WTC11 (cell line): ENCODE data around the gene CFAP161.

Source experiments
- CREB1 ChIP-seq: sonication (generic); formaldehyde crosslinking; IDR thresholded peaks from 2 replicates; pipeline ENCODE4 v1.8.0; 2023; ENCODE audit warnings: mild to moderate bottlenecking, missing genetic modification reagents
- CREM ChIP-seq: sonication (generic); formaldehyde crosslinking; IDR thresholded peaks from 2 replicates; pipeline ENCODE4 v1.8.1; 2022; ENCODE audit warnings: mild to moderate bottlenecking, missing genetic modification reagents, moderate library complexity
- JUN ChIP-seq: sonication (generic); formaldehyde crosslinking; IDR thresholded peaks from 2 replicates; pipeline ENCODE4 v1.8.0; 2023; ENCODE audit warnings: mild to moderate bottlenecking, missing genetic modification reagents
- KAT7 ChIP-seq: sonication (generic); formaldehyde crosslinking; IDR thresholded peaks from 2 replicates; pipeline ENCODE4 v1.8.1; 2023; ENCODE audit warnings: missing genetic modification reagents, mild to moderate bottlenecking, borderline replicate concordance
- NFE2L1 ChIP-seq: sonication (generic); formaldehyde crosslinking; IDR thresholded peaks from 2 replicates; pipeline ENCODE4 v1.8.1; 2023; ENCODE audit warnings: missing genetic modification reagents
- NFYB ChIP-seq: sonication (generic); formaldehyde crosslinking; conservative IDR thresholded peaks from 2 replicates; pipeline ENCODE4 v1.8.0; 2022; ENCODE audit warnings: low read depth, missing genetic modification reagents
- SMAD3 ChIP-seq: sonication (generic); formaldehyde crosslinking; IDR thresholded peaks from 2 replicates; pipeline ENCODE4 v1.8.0; 2022; ENCODE audit warnings: missing genetic modification reagents, mild to moderate bottlenecking, borderline replicate concordance
- TEAD1 ChIP-seq: sonication (generic); formaldehyde crosslinking; IDR thresholded peaks from 2 replicates; pipeline ENCODE4 v1.8.0; 2022; ENCODE audit warnings: mild to moderate bottlenecking, missing genetic modification reagents
- ZNF232 ChIP-seq: sonication (generic); formaldehyde crosslinking; IDR thresholded peaks from 2 replicates; pipeline ENCODE4 v1.8.0; 2022; ENCODE audit warnings: mild to moderate bottlenecking, missing genetic modification reagents
- TF ChIP-seq, protein P1 (sequence below): fragments of 200-600 bp; IDR thresholded peaks from 2 replicates; pipeline ENCODE4 v1.8.0; 2022; ENCODE audit warnings: antibody characterized with exemption
- TF ChIP-seq, protein P2 (sequence below): sonication (generic); formaldehyde crosslinking; IDR thresholded peaks from 2 replicates; pipeline ENCODE4 v1.8.1; 2022; ENCODE audit warnings: low read depth, mild to moderate bottlenecking, moderate library complexity, missing genetic modification reagents, borderline replicate concordance

DNA sequence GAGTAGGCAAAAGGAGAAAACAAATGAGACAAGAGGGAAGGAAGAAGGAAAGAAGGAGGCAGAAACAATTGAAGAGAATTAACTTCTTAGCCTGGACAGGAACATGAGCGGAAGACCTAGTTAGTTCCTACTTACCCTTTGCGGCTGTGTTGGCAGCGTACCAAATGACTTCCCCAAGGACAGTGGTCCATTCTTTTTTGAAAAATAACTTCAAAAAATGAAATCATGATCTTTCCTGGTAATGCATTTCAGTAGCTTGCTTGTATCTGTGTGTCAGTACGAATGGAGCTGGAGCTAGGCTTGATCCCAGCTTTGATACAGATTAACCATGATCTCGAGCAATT, 41.5 kb upstream of the CFAP161 start:
- TF ChIP-seq, protein P1, sequence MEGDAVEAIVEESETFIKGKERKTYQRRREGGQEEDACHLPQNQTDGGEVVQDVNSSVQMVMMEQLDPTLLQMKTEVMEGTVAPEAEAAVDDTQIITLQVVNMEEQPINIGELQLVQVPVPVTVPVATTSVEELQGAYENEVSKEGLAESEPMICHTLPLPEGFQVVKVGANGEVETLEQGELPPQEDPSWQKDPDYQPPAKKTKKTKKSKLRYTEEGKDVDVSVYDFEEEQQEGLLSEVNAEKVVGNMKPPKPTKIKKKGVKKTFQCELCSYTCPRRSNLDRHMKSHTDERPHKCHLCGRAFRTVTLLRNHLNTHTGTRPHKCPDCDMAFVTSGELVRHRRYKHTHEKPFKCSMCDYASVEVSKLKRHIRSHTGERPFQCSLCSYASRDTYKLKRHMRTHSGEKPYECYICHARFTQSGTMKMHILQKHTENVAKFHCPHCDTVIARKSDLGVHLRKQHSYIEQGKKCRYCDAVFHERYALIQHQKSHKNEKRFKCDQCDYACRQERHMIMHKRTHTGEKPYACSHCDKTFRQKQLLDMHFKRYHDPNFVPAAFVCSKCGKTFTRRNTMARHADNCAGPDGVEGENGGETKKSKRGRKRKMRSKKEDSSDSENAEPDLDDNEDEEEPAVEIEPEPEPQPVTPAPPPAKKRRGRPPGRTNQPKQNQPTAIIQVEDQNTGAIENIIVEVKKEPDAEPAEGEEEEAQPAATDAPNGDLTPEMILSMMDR: no peak
- TF ChIP-seq NFE2L1 (CRISPR knock-in tag): no peak
- no peak for TF ChIP-seq KAT7
- no peak for TF ChIP-seq CREB1 (CRISPR knock-in tag)
- TF ChIP-seq, protein P2, sequence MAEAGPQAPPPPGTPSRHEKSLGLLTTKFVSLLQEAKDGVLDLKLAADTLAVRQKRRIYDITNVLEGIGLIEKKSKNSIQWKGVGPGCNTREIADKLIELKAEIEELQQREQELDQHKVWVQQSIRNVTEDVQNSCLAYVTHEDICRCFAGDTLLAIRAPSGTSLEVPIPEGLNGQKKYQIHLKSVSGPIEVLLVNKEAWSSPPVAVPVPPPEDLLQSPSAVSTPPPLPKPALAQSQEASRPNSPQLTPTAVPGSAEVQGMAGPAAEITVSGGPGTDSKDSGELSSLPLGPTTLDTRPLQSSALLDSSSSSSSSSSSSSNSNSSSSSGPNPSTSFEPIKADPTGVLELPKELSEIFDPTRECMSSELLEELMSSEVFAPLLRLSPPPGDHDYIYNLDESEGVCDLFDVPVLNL (CRISPR knock-in tag): no peak
- no peak for TF ChIP-seq SMAD3
- TF ChIP-seq CREM (CRISPR knock-in tag): no peak
- TF ChIP-seq NFYB (CRISPR knock-in tag): no peak
- no peak for TF ChIP-seq TEAD1 (CRISPR knock-in tag)
- TF ChIP-seq JUN (CRISPR knock-in tag): no peak
- TF ChIP-seq ZNF232 (CRISPR knock-in tag): no peak
